22Rv1 (cell line): ENCODE measurements around the gene NOX5.

Experiments used
- H3K27ac ChIP-seq: fragments of 450-650 bp; 2 replicates; pipeline ENCODE4 v1.5.1; 2017
- ZFX ChIP-seq: fragments of 450-650 bp; IDR thresholded peaks from 2 replicates; pipeline ENCODE4 v1.6.1; 2017; ENCODE audit warnings: antibody characterized with exemption, borderline replicate concordance
- TF ChIP-seq, protein P1 (sequence below): fragments of 450-650 bp; IDR thresholded peaks from 2 replicates; pipeline ENCODE4 v1.5.1; 2017; ENCODE audit warnings: mild to moderate bottlenecking

NOX5 gene

DNA sequence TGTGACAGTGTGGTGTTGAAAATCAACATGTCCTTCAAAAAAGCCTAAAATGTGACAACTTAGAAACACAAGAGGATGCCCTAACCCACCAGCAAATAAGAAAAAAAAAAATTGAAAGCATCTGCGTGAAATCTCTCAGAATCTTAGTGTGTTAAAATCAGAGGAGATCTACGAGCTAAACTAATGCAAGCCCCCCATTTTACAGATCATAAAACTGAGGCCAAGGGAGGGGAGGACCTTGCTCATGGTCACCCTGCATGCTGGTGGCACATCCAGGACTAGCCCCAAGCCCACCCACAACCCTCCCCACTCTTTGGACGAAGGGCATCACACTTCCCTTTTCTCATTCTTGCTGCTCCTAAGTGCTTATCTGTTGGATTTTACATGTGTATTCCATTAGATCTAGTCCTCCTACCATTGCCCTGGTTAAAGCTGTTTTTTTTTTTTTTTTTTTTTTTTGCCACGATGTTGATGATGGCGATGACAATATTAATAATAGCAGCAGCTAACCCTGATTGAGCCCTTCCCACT lies 29.1 kb upstream of the NOX5 start:
- TF ChIP-seq, protein P1, sequence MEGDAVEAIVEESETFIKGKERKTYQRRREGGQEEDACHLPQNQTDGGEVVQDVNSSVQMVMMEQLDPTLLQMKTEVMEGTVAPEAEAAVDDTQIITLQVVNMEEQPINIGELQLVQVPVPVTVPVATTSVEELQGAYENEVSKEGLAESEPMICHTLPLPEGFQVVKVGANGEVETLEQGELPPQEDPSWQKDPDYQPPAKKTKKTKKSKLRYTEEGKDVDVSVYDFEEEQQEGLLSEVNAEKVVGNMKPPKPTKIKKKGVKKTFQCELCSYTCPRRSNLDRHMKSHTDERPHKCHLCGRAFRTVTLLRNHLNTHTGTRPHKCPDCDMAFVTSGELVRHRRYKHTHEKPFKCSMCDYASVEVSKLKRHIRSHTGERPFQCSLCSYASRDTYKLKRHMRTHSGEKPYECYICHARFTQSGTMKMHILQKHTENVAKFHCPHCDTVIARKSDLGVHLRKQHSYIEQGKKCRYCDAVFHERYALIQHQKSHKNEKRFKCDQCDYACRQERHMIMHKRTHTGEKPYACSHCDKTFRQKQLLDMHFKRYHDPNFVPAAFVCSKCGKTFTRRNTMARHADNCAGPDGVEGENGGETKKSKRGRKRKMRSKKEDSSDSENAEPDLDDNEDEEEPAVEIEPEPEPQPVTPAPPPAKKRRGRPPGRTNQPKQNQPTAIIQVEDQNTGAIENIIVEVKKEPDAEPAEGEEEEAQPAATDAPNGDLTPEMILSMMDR = no peak
- no peak for TF ChIP-seq ZFX
- H3K27ac ChIP-seq = no peak overlapping the region

DNA sequence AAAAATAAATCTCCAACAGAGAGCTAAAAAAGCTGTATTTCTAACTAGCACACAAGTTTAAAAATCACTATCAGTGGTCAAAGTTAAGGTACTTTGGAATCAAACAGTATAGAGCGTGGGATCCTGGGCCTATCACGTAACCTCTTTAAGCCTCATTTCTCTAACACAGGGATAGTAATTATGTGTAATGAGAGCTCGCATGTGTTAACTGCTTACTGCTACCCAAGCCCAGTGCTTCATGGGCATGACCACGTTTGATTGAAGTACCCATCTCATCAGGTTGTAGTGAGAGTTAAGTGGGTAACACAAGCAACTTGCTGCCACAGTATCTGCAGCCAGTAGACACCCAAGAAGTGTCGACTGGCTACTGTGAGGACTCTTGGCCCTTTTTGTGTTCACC lies 28.2 kb upstream of the NOX5 start:
- no peak overlapping the region for H3K27ac ChIP-seq
- TF ChIP-seq ZFX = no peak
- TF ChIP-seq, protein P1 = no peak

DNA sequence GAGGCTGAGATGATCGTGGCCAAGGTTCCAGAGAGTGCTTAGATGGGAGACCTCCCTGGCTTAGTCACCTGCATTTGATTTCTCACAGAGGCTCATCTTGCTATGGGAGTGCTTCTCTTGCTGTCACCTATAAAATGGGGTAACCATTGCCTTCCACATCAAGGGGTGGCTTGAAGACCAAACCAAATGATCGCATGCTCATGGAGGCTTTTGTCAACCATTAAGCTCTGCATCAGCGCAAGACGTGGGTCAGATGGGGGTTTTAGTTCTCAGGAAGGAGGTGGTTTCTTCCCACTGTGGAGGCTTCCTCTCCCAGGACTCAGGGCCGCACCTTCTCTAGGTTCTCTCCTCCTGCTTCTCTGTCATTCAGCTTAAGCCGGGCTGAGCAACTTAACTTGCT lies 27.4 kb upstream of the NOX5 start:
- TF ChIP-seq, protein P1 = no peak
- no peak for TF ChIP-seq ZFX
- no peak overlapping the region for H3K27ac ChIP-seq

DNA sequence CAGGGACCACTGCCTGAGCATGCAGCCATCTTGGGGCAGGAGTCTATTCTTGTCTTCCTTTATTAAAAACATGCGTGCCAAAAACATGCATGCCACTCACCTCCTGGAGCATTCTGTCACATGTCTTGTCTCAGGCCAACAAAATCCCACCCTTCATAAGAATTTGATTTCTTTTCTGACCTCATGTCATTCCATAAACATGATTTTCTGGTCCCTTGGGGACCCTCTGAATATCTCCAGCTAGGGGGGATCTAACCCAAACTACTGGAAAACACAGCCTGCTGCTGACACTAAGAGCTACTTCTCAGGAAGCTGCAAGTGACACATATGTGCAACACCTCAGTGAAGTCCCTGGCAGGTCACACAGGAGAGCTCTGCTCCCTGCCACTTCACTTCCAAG lies 26.8 kb upstream of the NOX5 start:
- TF ChIP-seq, protein P1 = no peak
- TF ChIP-seq ZFX = no peak
- H3K27ac ChIP-seq = no peak overlapping the region

DNA sequence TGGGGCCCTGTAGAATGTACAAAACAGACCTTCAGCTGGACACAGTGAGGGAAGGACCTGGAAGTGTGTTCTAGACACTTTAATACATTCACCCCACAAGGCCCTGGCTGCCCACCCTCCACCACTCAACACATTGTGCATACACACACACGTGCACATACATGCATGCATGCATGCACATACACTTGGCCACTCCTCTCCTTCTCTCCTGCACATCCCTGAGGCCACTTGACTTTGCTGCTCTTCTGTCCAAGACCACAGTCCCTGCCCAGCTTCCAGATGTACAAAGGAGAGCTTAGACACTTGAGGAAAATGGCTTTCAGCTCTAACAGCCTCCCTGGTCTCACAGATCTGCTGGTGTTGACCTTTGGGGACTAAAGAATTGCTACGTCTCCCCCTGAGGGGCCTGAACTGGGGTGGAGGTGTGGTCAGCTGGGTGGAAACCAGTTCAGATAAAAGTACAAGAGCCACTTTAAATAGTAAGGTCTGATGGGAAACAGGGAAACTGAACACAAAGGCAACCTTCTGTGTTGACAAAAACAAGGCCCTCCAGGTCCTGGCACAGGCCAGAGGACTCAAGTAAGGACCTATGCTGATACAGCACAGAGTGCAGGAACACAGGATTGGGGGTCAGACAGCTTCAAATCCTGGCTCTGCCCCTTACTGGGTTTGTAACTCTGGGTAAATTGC lies 24.8 kb upstream of the NOX5 start:
- TF ChIP-seq ZFX = no peak
- TF ChIP-seq, protein P1 = no peak
- H3K27ac ChIP-seq = no peak overlapping the region

DNA sequence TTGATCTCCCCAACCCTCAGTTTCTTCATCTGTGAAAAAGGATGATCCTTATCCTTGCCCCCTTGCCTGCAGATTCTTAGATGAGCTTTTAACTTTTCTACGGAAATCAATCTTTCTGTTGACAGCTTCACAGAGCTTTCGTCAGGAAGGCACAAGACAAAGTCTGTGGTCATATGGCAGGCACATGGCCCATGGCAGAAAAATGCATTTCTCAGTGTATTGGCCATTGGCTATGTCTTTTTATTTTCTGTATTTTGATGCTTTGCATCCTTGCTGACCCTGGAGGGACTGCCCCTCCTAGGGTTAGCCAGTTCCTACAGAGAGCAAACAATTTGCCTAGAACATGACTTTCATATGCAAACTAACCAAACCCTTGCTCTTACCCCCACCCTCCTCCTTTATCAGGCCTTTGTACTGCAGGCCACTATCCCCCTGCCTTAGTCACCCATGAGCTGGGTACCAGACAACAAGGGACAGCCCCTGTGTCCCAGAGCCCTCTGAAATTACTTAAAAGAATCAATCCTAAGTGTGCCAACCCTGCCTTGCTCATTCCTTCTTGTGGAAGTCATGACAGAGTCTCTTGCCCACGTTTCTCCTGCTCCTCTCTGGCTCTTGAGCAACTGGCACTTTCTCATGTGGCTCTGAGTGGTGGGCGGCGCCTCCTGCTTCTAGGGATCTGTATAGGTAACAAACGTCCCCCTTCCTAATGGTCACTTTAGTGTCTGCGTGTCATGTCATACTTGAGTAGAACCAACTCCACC lies 24.1 kb upstream of the NOX5 start:
- TF ChIP-seq, protein P1 = no peak
- no peak for TF ChIP-seq ZFX
- H3K27ac ChIP-seq = no peak overlapping the region

DNA sequence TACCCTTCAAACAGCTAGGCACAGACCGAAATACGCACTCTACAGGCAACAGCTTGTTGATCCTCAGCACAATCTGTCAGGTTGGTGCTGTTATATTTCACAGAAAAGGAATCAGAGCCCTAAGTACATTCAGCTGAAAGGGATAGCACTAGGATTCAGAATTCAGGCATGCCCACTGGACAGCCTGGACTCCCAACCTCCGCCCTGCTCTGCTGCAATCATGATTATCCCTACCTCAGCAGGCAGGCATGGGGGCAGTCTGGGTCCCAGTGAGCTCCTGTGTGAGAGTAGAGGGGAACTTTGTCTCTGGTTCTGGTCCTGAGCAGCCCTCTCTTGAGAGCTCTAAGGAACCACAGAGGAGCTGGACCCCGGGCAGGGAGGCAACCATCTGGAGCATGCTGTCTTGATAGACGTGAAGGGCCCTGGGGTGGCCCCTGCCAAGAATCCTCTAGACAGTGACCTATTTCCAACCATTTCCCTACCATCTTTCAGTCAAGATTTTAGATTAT lies 23.4 kb upstream of the NOX5 start:
- no peak for TF ChIP-seq ZFX
- TF ChIP-seq, protein P1 = no peak
- no peak overlapping the region for H3K27ac ChIP-seq
